Vagina (tissue), 2 donors: ENCODE results near the gene PKM.

Source experiments
- CTCF ChIP-seq, 3 experiments: fragments of 450-650 bp in 2 of 3; fragments of 200-600 bp in 1 of 3; sonication (generic) in 1 of 3; IDR thresholded peaks; one replicate each; pipeline ENCODE4 v1.5.1; 2017 to 2019; ENCODE audit warnings: antibody characterized with exemption in 3 of 3, mild to moderate bottlenecking in 2 of 3, moderate library complexity in 2 of 3
- POLR2A ChIP-seq, 2 donors: fragments of 450-650 bp; IDR thresholded peaks; one replicate each; pipeline ENCODE4 v1.6.1; 2017; ENCODE audit warnings: antibody characterized with exemption in 2 of 2, mild to moderate bottlenecking in 2 of 2, moderate library complexity in 2 of 2
- POLR2AphosphoS5 ChIP-seq, 2 donors: sonication (generic); formaldehyde crosslinking; IDR thresholded peaks; one replicate each; pipeline ENCODE4 v1.9.0; 2017; ENCODE audit warnings: antibody characterized with exemption in 2 of 2, mild to moderate bottlenecking in 2 of 2, low read depth in 1 of 2; ENCODE audit not compliant: insufficient read depth in 1 of 2

GRCh38 chr15:72166716-72167417, 64.1 kb downstream of the PKM start:
- TF ChIP-seq CTCF (IDR thresholded peaks at IDR 0.05) (no peak), POLR2A (IDR thresholded peaks at IDR 0.05) (no peak), POLR2AphosphoS5 (IDR thresholded peaks at IDR 0.05; ENCODE audit: insufficient read depth in 1 of 2, low read depth in 1 of 2) (no peak)
